ENCODE data around the gene KRTAP4-1.

DNA sequence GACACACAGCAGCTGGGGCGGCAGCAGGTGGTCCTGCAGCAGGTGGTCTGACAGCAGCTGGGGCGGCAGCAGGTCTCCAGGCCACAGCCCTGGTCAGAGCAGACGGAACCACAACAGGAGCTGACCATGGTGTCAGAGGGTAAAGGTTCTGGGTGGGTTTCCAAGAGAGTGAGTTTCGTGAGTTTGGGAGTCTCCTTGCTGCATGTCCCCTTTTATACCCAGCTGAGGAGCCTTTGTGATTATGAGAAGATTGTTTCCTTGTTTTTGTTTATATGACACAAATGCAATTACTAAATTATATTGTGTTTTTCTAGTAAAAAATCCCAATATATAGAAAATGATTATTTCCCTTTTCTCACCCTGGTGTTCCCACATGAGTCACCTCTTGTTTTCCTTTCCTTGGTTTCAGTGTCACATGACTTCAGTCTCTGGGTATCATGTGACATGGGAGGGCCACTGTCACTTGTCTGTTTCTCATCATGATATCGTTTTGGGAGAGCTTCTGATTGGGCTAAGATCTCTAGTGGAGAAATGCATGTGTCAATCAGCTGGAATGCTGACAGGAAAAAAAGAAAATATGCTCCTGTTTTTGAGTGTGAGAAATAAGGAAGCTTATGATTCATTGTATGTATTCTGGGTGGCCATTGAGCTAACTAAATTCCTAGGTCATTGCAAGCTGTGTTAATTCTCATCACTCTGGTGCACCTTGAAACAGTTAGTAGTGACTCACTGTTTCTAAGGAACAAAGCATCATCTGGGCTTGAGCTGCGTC lies 44.2 kb downstream of the KRTAP4-1 start, which contains the start of gene KRTAP4-6:
- TF ChIP-seq, protein P1, sequence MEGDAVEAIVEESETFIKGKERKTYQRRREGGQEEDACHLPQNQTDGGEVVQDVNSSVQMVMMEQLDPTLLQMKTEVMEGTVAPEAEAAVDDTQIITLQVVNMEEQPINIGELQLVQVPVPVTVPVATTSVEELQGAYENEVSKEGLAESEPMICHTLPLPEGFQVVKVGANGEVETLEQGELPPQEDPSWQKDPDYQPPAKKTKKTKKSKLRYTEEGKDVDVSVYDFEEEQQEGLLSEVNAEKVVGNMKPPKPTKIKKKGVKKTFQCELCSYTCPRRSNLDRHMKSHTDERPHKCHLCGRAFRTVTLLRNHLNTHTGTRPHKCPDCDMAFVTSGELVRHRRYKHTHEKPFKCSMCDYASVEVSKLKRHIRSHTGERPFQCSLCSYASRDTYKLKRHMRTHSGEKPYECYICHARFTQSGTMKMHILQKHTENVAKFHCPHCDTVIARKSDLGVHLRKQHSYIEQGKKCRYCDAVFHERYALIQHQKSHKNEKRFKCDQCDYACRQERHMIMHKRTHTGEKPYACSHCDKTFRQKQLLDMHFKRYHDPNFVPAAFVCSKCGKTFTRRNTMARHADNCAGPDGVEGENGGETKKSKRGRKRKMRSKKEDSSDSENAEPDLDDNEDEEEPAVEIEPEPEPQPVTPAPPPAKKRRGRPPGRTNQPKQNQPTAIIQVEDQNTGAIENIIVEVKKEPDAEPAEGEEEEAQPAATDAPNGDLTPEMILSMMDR (IDR thresholded peaks at IDR 0.05; ENCODE audit: poor library complexity), result no peak
- TF ChIP-seq EZH2 (IDR thresholded peaks at IDR 0.05; ENCODE audit: borderline replicate concordance), result no peak
